HEK293 (cell line): Measurements from ENCODE around the gene SNX21.

Experiments used
- HOXC10 ChIP-seq: sonication (generic); formaldehyde crosslinking; IDR thresholded peaks from 2 replicates; pipeline ENCODE4 v1.8.1; 2023; ENCODE audit warnings: mild to moderate bottlenecking, missing genetic modification reagents
- KLF16 ChIP-seq: fragments of 450-650 bp; formaldehyde crosslinking; IDR thresholded peaks from 2 replicates; pipeline ENCODE4 v1.5.1; 2017; ENCODE audit warnings: missing biosample characterization, missing genetic modification characterization
- KLF7 ChIP-seq: fragments of 450-650 bp; formaldehyde crosslinking; IDR thresholded peaks from 2 replicates; pipeline ENCODE4 v1.5.1; 2016; ENCODE audit warnings: missing biosample characterization, missing genetic modification characterization, borderline replicate concordance
- KLF9 ChIP-seq: fragments of 450-650 bp; formaldehyde crosslinking; IDR thresholded peaks from 2 replicates; pipeline ENCODE4 v1.5.1; 2016; ENCODE audit warnings: missing biosample characterization, missing genetic modification characterization, low read depth
- PRDM10 ChIP-seq: fragments of 450-650 bp; formaldehyde crosslinking; IDR thresholded peaks from 2 replicates; pipeline ENCODE4 v1.5.1; 2016; ENCODE audit warnings: missing biosample characterization, missing genetic modification characterization
- SETDB1 ChIP-seq: IDR thresholded peaks from one replicate; pipeline ENCODE4 v1.6.1; 2017; ENCODE audit warnings: mild to moderate bottlenecking, low read length, moderate library complexity, mixed read lengths; ENCODE audit not compliant: insufficient read length
- YY1 ChIP-seq: fragments of 450-650 bp; formaldehyde crosslinking; IDR thresholded peaks from 2 replicates; pipeline ENCODE4 v1.5.1; 2018; ENCODE audit warnings: missing biosample characterization, missing genetic modification characterization
- YY2 ChIP-seq: fragments of 450-650 bp; formaldehyde crosslinking; IDR thresholded peaks from 2 replicates; pipeline ENCODE4 v1.5.1; 2016; ENCODE audit warnings: missing biosample characterization, missing genetic modification characterization
- ZBTB17 ChIP-seq: fragments of 450-650 bp; formaldehyde crosslinking; IDR thresholded peaks from 2 replicates; pipeline ENCODE4 v1.5.1; 2016; ENCODE audit warnings: missing biosample characterization, missing genetic modification characterization
- ZBTB21 ChIP-seq: fragments of 450-650 bp; formaldehyde crosslinking; IDR thresholded peaks from 2 replicates; pipeline ENCODE4 v1.5.1; 2017; ENCODE audit warnings: missing biosample characterization, missing genetic modification characterization
- ZBTB48 ChIP-seq: fragments of 450-650 bp; formaldehyde crosslinking; IDR thresholded peaks from 2 replicates; pipeline ENCODE4 v1.5.1; 2016; ENCODE audit warnings: missing biosample characterization, missing genetic modification characterization
- ZFP37 ChIP-seq: fragments of 450-650 bp; formaldehyde crosslinking; IDR thresholded peaks from 2 replicates; pipeline ENCODE4 v1.5.1; 2016; ENCODE audit warnings: missing biosample characterization, missing genetic modification characterization
- ZFP69B ChIP-seq: fragments of 450-650 bp; formaldehyde crosslinking; IDR thresholded peaks from 2 replicates; pipeline ENCODE4 v1.5.1; 2016; ENCODE audit warnings: missing biosample characterization, missing genetic modification characterization
- ZIC2 ChIP-seq: fragments of 450-650 bp; formaldehyde crosslinking; IDR thresholded peaks from 2 replicates; pipeline ENCODE4 v1.5.1; 2016; ENCODE audit warnings: missing biosample characterization, missing genetic modification characterization
- ZNF114 ChIP-seq: fragments of 450-650 bp; formaldehyde crosslinking; IDR thresholded peaks from 2 replicates; pipeline ENCODE4 v1.5.0; 2017; ENCODE audit warnings: missing biosample characterization, missing genetic modification characterization
- ZNF157 ChIP-seq: fragments of 450-650 bp; formaldehyde crosslinking; IDR thresholded peaks from 2 replicates; pipeline ENCODE4 v1.5.1; 2016; ENCODE audit warnings: missing biosample characterization, missing genetic modification characterization
- ZNF18 ChIP-seq: fragments of 450-650 bp; formaldehyde crosslinking; IDR thresholded peaks from 2 replicates; pipeline ENCODE4 v1.5.1; 2016; ENCODE audit warnings: missing biosample characterization, missing genetic modification characterization
- ZNF184 ChIP-seq: fragments of 450-650 bp; IDR thresholded peaks from 2 replicates; pipeline ENCODE4 v1.5.1; 2018; ENCODE audit warnings: missing biosample characterization, mild to moderate bottlenecking, missing genetic modification characterization
- ZNF19 ChIP-seq: fragments of 450-650 bp; formaldehyde crosslinking; IDR thresholded peaks from 2 replicates; pipeline ENCODE4; 2016; ENCODE audit warnings: missing biosample characterization, missing genetic modification characterization, low read depth
- ZNF2 ChIP-seq: fragments of 450-650 bp; formaldehyde crosslinking; IDR thresholded peaks from 2 replicates; pipeline ENCODE4 v1.5.1; 2016; ENCODE audit warnings: missing biosample characterization, missing genetic modification characterization
- ZNF211 ChIP-seq: fragments of 450-650 bp; formaldehyde crosslinking; IDR thresholded peaks from 2 replicates; pipeline ENCODE4 v1.5.1; 2016; ENCODE audit warnings: low read depth, missing biosample characterization, missing genetic modification characterization
- ZNF23 ChIP-seq: fragments of 450-650 bp; formaldehyde crosslinking; IDR thresholded peaks from 2 replicates; pipeline ENCODE4 v1.5.1; 2016; ENCODE audit warnings: missing biosample characterization, missing genetic modification characterization, borderline replicate concordance
- ZNF292 ChIP-seq: fragments of 450-650 bp; formaldehyde crosslinking; IDR thresholded peaks from 2 replicates; pipeline ENCODE4 v1.5.1; 2016; ENCODE audit warnings: low read depth, missing biosample characterization, missing genetic modification characterization, borderline replicate concordance
- ZNF341 ChIP-seq: fragments of 450-650 bp; formaldehyde crosslinking; IDR thresholded peaks from 2 replicates; pipeline ENCODE4; 2016; ENCODE audit warnings: low read depth, missing biosample characterization, missing genetic modification characterization
- ZNF423 ChIP-seq: fragments of 450-650 bp; formaldehyde crosslinking; IDR thresholded peaks from 2 replicates; pipeline ENCODE4 v1.5.1; 2016; ENCODE audit warnings: missing biosample characterization, missing genetic modification characterization
- ZNF426 ChIP-seq: fragments of 450-650 bp; formaldehyde crosslinking; IDR thresholded peaks from 2 replicates; pipeline ENCODE4 v1.5.1; 2017; ENCODE audit warnings: missing biosample characterization, missing genetic modification characterization, mild to moderate bottlenecking, inconsistent platforms, moderate library complexity
- ZNF488 ChIP-seq: fragments of 450-650 bp; formaldehyde crosslinking; IDR thresholded peaks from 2 replicates; pipeline ENCODE4 v1.5.1; 2016; ENCODE audit warnings: missing biosample characterization, missing genetic modification characterization
- ZNF521 ChIP-seq: fragments of 450-650 bp; formaldehyde crosslinking; IDR thresholded peaks from 2 replicates; pipeline ENCODE4 v1.5.1; 2017; ENCODE audit warnings: missing biosample characterization, mild to moderate bottlenecking, missing genetic modification characterization
- ZNF558 ChIP-seq: fragments of 450-650 bp; formaldehyde crosslinking; IDR thresholded peaks from 2 replicates; pipeline ENCODE4 v1.5.1; 2016; ENCODE audit warnings: missing biosample characterization, missing genetic modification characterization
- ZNF626 ChIP-seq: fragments of 450-650 bp; sonication (Bioruptor Pico); formaldehyde crosslinking; IDR thresholded peaks from 2 replicates; pipeline ENCODE4 v1.5.1; 2018; ENCODE audit warnings: missing biosample characterization, missing genetic modification characterization, inconsistent platforms
- ZNF76 ChIP-seq: fragments of 450-650 bp; formaldehyde crosslinking; IDR thresholded peaks from 2 replicates; pipeline ENCODE4; 2016; ENCODE audit warnings: low read depth, missing biosample characterization, missing genetic modification characterization, borderline replicate concordance
- ZNF768 ChIP-seq: fragments of 450-650 bp; formaldehyde crosslinking; IDR thresholded peaks from 2 replicates; pipeline ENCODE4 v1.5.1; 2018; ENCODE audit warnings: missing biosample characterization, mild to moderate bottlenecking, missing genetic modification characterization
- ZNF830 ChIP-seq: fragments of 450-650 bp; IDR thresholded peaks from 2 replicates; pipeline ENCODE4 v1.5.0; 2018; ENCODE audit warnings: missing biosample characterization, missing genetic modification characterization, low read depth, mild to moderate bottlenecking, moderate library complexity
- ZNF837 ChIP-seq: fragments of 450-650 bp; formaldehyde crosslinking; IDR thresholded peaks from 2 replicates; pipeline ENCODE4 v1.5.1; 2016; ENCODE audit warnings: missing biosample characterization, missing genetic modification characterization
- ZNF843 ChIP-seq: fragments of 450-650 bp; formaldehyde crosslinking; IDR thresholded peaks from 2 replicates; pipeline ENCODE4 v1.5.1; 2016; ENCODE audit warnings: missing biosample characterization, missing genetic modification characterization
- TF ChIP-seq, protein P1 (sequence below): fragments of 450-650 bp; formaldehyde crosslinking; IDR thresholded peaks from 2 replicates; pipeline ENCODE4 v1.5.1; 2016; ENCODE audit warnings: missing biosample characterization, missing genetic modification characterization

SNX21 gene

DNA sequence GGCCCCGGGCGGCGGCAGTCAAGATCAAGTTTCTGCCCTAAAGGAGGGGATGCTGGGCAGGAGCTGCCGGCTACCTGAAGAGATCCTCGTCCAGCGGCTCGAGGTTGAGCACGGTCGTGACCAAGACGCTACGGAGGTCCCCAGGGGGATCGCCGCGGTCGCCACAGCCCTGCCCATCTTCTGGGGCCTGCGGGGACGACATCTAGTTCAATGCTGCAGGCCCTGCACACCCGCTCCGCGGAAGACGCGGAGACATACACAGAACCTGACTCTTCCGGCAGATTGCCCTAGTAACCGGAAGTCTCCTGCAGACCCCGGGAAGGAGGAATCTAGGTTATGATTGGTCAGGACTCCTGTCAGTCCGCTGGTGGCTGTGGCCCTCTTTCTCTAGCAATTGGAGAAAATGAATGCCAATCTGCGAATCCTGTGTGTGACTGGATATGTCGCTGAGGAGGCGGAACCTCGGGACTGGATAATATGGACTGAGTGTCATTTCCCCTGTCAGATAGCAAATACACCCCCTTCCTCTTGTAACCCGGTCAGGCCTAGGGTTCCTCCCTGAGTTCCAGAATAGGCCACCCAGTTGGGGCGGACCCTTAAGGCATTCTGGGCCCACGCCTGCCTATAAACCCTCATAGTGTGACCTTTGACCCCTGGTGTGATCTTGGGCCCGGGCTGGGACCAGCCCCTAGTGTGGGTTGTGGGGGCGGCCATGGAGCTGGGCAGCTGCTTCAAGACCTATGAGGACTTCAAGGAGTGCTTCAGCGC is 23.7 kb downstream of the SNX21 start, which contains the start of the genes ACOT8 and ZSWIM3 (continued):
- TF ChIP-seq ZNF292 (tag by site-specific recombination) (no peak), ZBTB17 (tag by site-specific recombination) (peak; percentile 54; the same call in 1 of the 2 replicates), ZNF23 (tag by site-specific recombination) (no peak), ZNF423 (no peak), YY1 (tag by site-specific recombination) (peak; percentile 57; the same call in 1 of the 2 replicates), KLF7 (peak; percentile 47; the same call in 1 of the 2 replicates), ZIC2 (tag by site-specific recombination) (no peak), HOXC10 (CRISPR knock-in tag) (no peak), ZNF521 (tag by site-specific recombination) (no peak), ZNF830 (tag by site-specific recombination) (no peak), ZBTB21 (tag by site-specific recombination) (no peak), ZFP69B (peak; percentile 75), ZNF558 (tag by site-specific recombination) (no peak), KLF9 (tag by site-specific recombination) (0 out of 2 replicates have a peak, but pooled peaks have one; percentile 37), ZNF768 (tag by site-specific recombination) (no peak), SETDB1 (no peak), ZNF626 (tag by site-specific recombination) (no peak), ZNF157 (no peak), ZNF19 (no peak), PRDM10 (tag by site-specific recombination) (peak; percentile 70), KLF16 (peak; percentile 70), ZNF341 (tag by site-specific recombination) (peak; percentile 56), YY2 (tag by site-specific recombination) (0 out of 2 replicates have a peak, but pooled peaks have one; percentile 38), ZNF114 (tag by site-specific recombination) (no peak), ZNF837 (tag by site-specific recombination) (no peak), ZNF843 (tag by site-specific recombination) (no peak), ZFP37 (no peak), ZNF488 (tag by site-specific recombination) (no peak), ZNF76 (peak; percentile 17), ZNF184 (no peak), ZNF211 (tag by site-specific recombination) (no peak), ZBTB48 (tag by site-specific recombination) (peak; percentile 81), ZNF426 (tag by site-specific recombination) (no peak), ZNF2 (tag by site-specific recombination) (peak; percentile 66; the same call in 1 of the 2 replicates), ZNF18 (tag by site-specific recombination) (peak; percentile 89)
- TF ChIP-seq, protein P1, sequence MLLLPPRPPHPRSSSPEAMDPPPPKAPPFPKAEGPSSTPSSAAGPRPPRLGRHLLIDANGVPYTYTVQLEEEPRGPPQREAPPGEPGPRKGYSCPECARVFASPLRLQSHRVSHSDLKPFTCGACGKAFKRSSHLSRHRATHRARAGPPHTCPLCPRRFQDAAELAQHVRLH (tag by site-specific recombination) = peak; percentile 94
